IMR-90 (cell line): ENCODE measurements around the gene DUS1L. TPM values are rescaled to one million over a fixed set of nuclear protein-coding genes. Genes with fewer than 3 reads are reported as not detected.

Experiments
- ATAC-seq: fragments of 200-7000 bp; cut with Tn5 transposase; 2 replicates; pipeline ENCODE4 v1.9.1; 2020; ENCODE audit warnings: low read depth, mild to moderate bottlenecking, moderate library complexity
- BruUV-seq: library from RNA; stranded (reverse); fragments of 400-500 nt; replicated peaks from 2 replicates; lab custom pipeline; 2021; lab: Mats Ljungman, UMichigan
- CTCF ChIA-PET: fragments of 300-600 bp; formaldehyde crosslinking; extraction: SDS; loops from one replicate; lab custom pipeline; 2021; ENCODE audit warnings: antibody characterized with exemption; lab: Yijun Ruan, JAX
- POLR2A ChIA-PET: fragments of 300-600 bp; sonication (Branson Sonifier 250); formaldehyde crosslinking; loops from one replicate; lab custom pipeline; 2022; ENCODE audit warnings: antibody characterized with exemption; ENCODE audit not compliant: unreplicated experiment; lab: Charles Lee
- DNase-seq: peaks from one replicate; pipeline ENCODE4 v3.0.0; 2013
- H2AFZ ChIP-seq: replicated peaks from 2 replicates; pipeline ENCODE3; 2013; ENCODE audit warnings: low read length, mild to moderate bottlenecking; ENCODE audit not compliant: poor library complexity
- H2AK5ac ChIP-seq: 2 replicates; pipeline ENCODE4 v1.6.1; 2013; ENCODE audit warnings: low read depth, low read length, inconsistent platforms
- H2AK9ac ChIP-seq: replicated peaks from 2 replicates; pipeline ENCODE3; 2013; ENCODE audit warnings: mild to moderate bottlenecking, low read depth, low read length, moderate library complexity; ENCODE audit not compliant: poor library complexity
- H2BK120ac ChIP-seq: 2 replicates; pipeline ENCODE4 v1.6.1; 2013; ENCODE audit warnings: low read depth, low read length, inconsistent platforms
- H2BK15ac ChIP-seq: 3 replicates; pipeline ENCODE4 v1.6.1; 2013; ENCODE audit warnings: low read depth, low read length, inconsistent platforms
- H2BK20ac ChIP-seq: 2 replicates; pipeline ENCODE4 v1.6.1; 2013; ENCODE audit warnings: low read depth, mild to moderate bottlenecking, inconsistent platforms, low read length, moderate library complexity
- H2BK5ac ChIP-seq: 2 replicates; pipeline ENCODE4 v1.6.1; 2013; ENCODE audit warnings: mild to moderate bottlenecking, low read depth, low read length, inconsistent platforms; ENCODE audit not compliant: poor library complexity, severe bottlenecking
- H3K14ac ChIP-seq: replicated peaks from 2 replicates; pipeline ENCODE4 v1.6.1; 2013; ENCODE audit warnings: low read depth, low read length, inconsistent platforms
- H3K18ac ChIP-seq: 2 replicates; pipeline ENCODE4 v1.6.1; 2013; ENCODE audit warnings: low read depth, low read length, control low read depth
- H3K23ac ChIP-seq: 2 replicates; pipeline ENCODE4 v1.6.1; 2013; ENCODE audit warnings: low read depth, low read length, inconsistent platforms
- H3K27ac ChIP-seq: 2 replicates; pipeline ENCODE4 v1.5.1; 2013; ENCODE audit warnings: mild to moderate bottlenecking, control low read depth, low read length; ENCODE audit not compliant: insufficient read depth
- H3K27me3 ChIP-seq: 2 replicates; pipeline ENCODE4 v1.6.1; 2013; ENCODE audit warnings: low read length; ENCODE audit not compliant: control insufficient read depth, insufficient read depth
- H3K36me3 ChIP-seq: 2 replicates; pipeline ENCODE4 v1.6.1; 2013; ENCODE audit warnings: low read length, mixed read lengths; ENCODE audit not compliant: control insufficient read depth, insufficient read depth
- H3K4ac ChIP-seq: 2 replicates; pipeline ENCODE4 v1.6.1; 2013; ENCODE audit warnings: low read depth, low read length, inconsistent platforms
- H3K4me1 ChIP-seq: 2 replicates; pipeline ENCODE4 v1.6.1; 2013; ENCODE audit warnings: low read length, mixed read lengths; ENCODE audit not compliant: control insufficient read depth, insufficient read depth
- H3K4me2 ChIP-seq: 2 replicates; pipeline ENCODE4 v1.6.1; 2013; ENCODE audit warnings: low read depth, mild to moderate bottlenecking, control low read depth, low read length, moderate library complexity
- H3K4me3 ChIP-seq: 2 replicates; pipeline ENCODE4 v1.5.1; 2013; ENCODE audit warnings: low read depth, mild to moderate bottlenecking, control low read depth, low read length, moderate library complexity; ENCODE audit not compliant: insufficient read depth
- H3K56ac ChIP-seq: 2 replicates; pipeline ENCODE4 v1.6.1; 2013; ENCODE audit warnings: low read length, inconsistent platforms; ENCODE audit not compliant: insufficient read depth; ENCODE audit errors: extremely low read depth
- H3K79me1 ChIP-seq, 2 experiments: 2 replicates each; pipeline ENCODE4 v1.6.1; 2013; ENCODE audit warnings: low read length in 2 of 2, inconsistent platforms in 1 of 2, low read depth in 1 of 2
- H3K9ac ChIP-seq: 2 replicates; pipeline ENCODE4 v1.6.1; 2013; ENCODE audit warnings: low read depth, low read length, control low read depth
- H3K9me1 ChIP-seq: 2 replicates; pipeline ENCODE4 v1.6.1; 2013; ENCODE audit warnings: low read length, inconsistent platforms; ENCODE audit not compliant: insufficient read depth
- H3K9me3 ChIP-seq: 2 replicates; pipeline ENCODE4 v1.6.1; 2013; ENCODE audit warnings: low read length; ENCODE audit not compliant: control insufficient read depth, insufficient read depth
- H4K20me1 ChIP-seq: 2 replicates; pipeline ENCODE4 v1.6.1; 2013; ENCODE audit warnings: low read length, inconsistent platforms; ENCODE audit not compliant: insufficient read depth
- H4K5ac ChIP-seq: 2 replicates; pipeline ENCODE4 v1.6.1; 2013; ENCODE audit warnings: mild to moderate bottlenecking, low read depth, low read length, control low read depth
- H4K8ac ChIP-seq, 2 experiments: 2 replicates each; pipeline ENCODE4 v1.6.1; 2013; ENCODE audit warnings: low read depth in 2 of 2, low read length in 2 of 2, control low read depth in 1 of 2, inconsistent platforms in 1 of 2
- H4K91ac ChIP-seq: 2 replicates; pipeline ENCODE4 v1.6.1; 2013; ENCODE audit warnings: low read depth, low read length, inconsistent platforms; ENCODE audit not compliant: insufficient read depth
- BHLHE40 ChIP-seq: fragments of 150-350 bp; IDR thresholded peaks from 2 replicates; pipeline ENCODE4 v1.6.1; 2016; ENCODE audit warnings: mild to moderate bottlenecking, low read depth, low read length
- CHD1 ChIP-seq: IDR thresholded peaks from 2 replicates; pipeline ENCODE4 v1.6.1; 2012; ENCODE audit warnings: low read depth, low read length, improper control_type of control experiment
- FOS ChIP-seq: fragments of 150-350 bp; IDR thresholded peaks from 2 replicates; pipeline ENCODE4 v1.6.1; 2016; ENCODE audit warnings: low read depth, low read length
- MAFK ChIP-seq: IDR thresholded peaks from 2 replicates; pipeline ENCODE4 v1.6.1; 2012; ENCODE audit warnings: low read depth, low read length, improper control_type of control experiment
- MAZ ChIP-seq: IDR thresholded peaks from 2 replicates; pipeline ENCODE4 v1.6.1; 2012; ENCODE audit warnings: low read depth, mild to moderate bottlenecking, low read length, improper control_type of control experiment, moderate library complexity, borderline replicate concordance
- MXI1 ChIP-seq: IDR thresholded peaks from 2 replicates; pipeline ENCODE4 v1.6.1; 2012; ENCODE audit warnings: low read depth, mild to moderate bottlenecking, low read length, moderate library complexity, borderline replicate concordance
- NFE2L2 ChIP-seq: fragments of 150-350 bp; IDR thresholded peaks from 2 replicates; pipeline ENCODE4 v1.6.1; 2016; ENCODE audit warnings: low read depth, mild to moderate bottlenecking, low read length
- POLR2A ChIP-seq: IDR thresholded peaks from 2 replicates; pipeline ENCODE4 v1.6.1; 2012; ENCODE audit warnings: mild to moderate bottlenecking, low read depth, low read length
- RAD21 ChIP-seq: IDR thresholded peaks from 2 replicates; pipeline ENCODE4 v1.6.1; 2012; ENCODE audit warnings: low read length, improper control_type of control experiment
- RCOR1 ChIP-seq: IDR thresholded peaks from 2 replicates; pipeline ENCODE4 v1.6.1; 2012; ENCODE audit warnings: mild to moderate bottlenecking, low read length, improper control_type of control experiment; ENCODE audit not compliant: insufficient replicate concordance
- RFX5 ChIP-seq: IDR thresholded peaks from 2 replicates; pipeline ENCODE4 v1.8.0; 2012; ENCODE audit warnings: low read depth, mild to moderate bottlenecking, low read length, moderate library complexity
- SMC3 ChIP-seq: fragments of 150-350 bp; IDR thresholded peaks from 2 replicates; pipeline ENCODE4 v1.6.1; 2016; ENCODE audit warnings: low read depth, mild to moderate bottlenecking, antibody characterized with exemption, low read length, moderate library complexity
- WGBS, 2 experiments: methylation state at CpG; one replicate each; pipeline versions ENCODE4 v1.1.5 to v1.1.7; 2013; ENCODE audit warnings: missing lambda C conversion rate in 2 of 2; ENCODE audit not compliant: insufficient read length in 1 of 2; ENCODE audit errors: extremely low coverage in 2 of 2; 5-methylcytosine and 5-hydroxymethylcytosine counted together
- dilution Hi-C: fragments of 300-500 bp; cut with HindIII; formaldehyde crosslinking; loops from one replicate; pipeline ENCODE4 v1.14.3; 2018; ENCODE audit warnings: low sequenced_read_pairs; ENCODE audit not compliant: unreplicated experiment
- in situ Hi-C: fragments of 300-500 bp; cut with MboI; formaldehyde crosslinking; loops from 3 replicates; pipeline ENCODE4 v1.14.3; 2019; ENCODE audit warnings: low sequenced_read_pairs, inconsistent platforms, mixed read lengths
- intact Hi-C: fragments of 100-400 bp; cut with micrococcal nuclease; formaldehyde crosslinking; loops from 2 replicates; pipeline ENCODE4 v1.10.0; 2022
- polyA plus RNA-seq, 3 experiments: library from polyadenylated mRNA; depleted of rRNA; stranded (reverse); fragments of >200 nt; gene quantifications; 2 replicates each; pipeline ENCODE4 v1.2.3, GENCODE V29; 2012; ENCODE audit warnings: low replicate concordance in 1 of 3
- total RNA-seq: library from RNA; depleted of rRNA; stranded (reverse); fragments of >200 nt; gene quantifications from 2 replicates; pipeline ENCODE4 v1.2.3, GENCODE V29; 2012
- TF ChIP-seq, protein P1 (sequence below): fragments of 150-350 bp; IDR thresholded peaks from 2 replicates; pipeline ENCODE4 v1.6.1; 2016; ENCODE audit warnings: low read depth, mild to moderate bottlenecking, low read length, moderate library complexity, borderline replicate concordance
- TF ChIP-seq, protein P2 (sequence below): conservative IDR thresholded peaks from 2 replicates; pipeline ENCODE4 v1.5.1; 2012; ENCODE audit warnings: mild to moderate bottlenecking, low read depth, low read length, improper control_type of control experiment
- TF ChIP-seq, protein P3 (sequence below): fragments of 150-350 bp; IDR thresholded peaks from 2 replicates; pipeline ENCODE4 v1.6.1; 2017; ENCODE audit warnings: mild to moderate bottlenecking, antibody characterized with exemption, low read length, low read depth

DUS1L gene
- total and polyA plus RNA-seq, 2 of the 4 experiments (the other 2 are of a cell fraction), result 29.0 to 76.9 TPM

DNA sequence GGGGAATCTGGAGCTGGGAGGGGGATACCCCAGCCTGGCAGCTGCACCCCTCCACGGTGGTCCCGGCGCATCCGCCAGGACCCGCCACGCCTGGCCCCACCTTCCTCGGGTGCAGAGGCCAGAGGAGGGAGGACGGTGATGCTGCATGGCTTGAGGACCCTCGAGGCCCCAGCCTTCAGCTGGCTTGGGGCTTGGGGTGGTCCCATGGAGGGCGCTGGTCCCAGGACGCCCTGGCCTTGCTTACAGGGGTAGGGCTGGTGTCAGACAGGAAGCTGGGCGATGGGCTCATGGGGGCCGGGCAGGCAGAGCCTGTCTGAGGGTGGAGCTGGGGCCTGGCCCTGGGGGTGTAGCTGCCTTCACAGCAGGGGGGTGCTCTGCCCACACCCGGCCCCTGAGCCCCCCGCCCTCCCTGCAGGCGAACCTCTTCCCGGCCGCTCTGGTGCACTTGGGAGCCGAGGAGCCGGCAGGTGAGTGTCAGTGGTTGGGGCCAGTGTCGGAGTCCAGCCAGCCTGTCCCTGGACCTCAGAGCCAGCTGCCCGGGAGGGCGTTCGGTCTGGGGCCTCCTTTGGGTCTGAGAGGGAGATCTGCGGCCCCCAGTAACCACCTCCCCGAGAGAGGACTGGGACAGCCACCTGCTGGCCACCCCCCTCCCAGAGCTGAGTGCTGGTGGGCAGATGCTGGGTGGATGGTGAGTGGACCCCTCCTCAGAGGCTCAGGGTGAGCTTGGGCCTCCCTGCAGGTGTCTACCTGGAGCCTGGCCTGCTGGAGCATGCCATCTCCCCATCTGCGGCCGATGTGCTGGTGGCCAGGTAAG is 49.3 kb downstream of the DUS1L start:
- H4K20me1 ChIP-seq, result peaks cover 14% of the 10 kb centered on the region
- no peak for DNase-seq
- TF ChIP-seq, protein P1, sequence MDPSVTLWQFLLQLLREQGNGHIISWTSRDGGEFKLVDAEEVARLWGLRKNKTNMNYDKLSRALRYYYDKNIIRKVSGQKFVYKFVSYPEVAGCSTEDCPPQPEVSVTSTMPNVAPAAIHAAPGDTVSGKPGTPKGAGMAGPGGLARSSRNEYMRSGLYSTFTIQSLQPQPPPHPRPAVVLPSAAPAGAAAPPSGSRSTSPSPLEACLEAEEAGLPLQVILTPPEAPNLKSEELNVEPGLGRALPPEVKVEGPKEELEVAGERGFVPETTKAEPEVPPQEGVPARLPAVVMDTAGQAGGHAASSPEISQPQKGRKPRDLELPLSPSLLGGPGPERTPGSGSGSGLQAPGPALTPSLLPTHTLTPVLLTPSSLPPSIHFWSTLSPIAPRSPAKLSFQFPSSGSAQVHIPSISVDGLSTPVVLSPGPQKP, result no peak
- TF ChIP-seq MXI1, result no peak
- no peak for TF ChIP-seq RCOR1
- no peak for TF ChIP-seq FOS
- TF ChIP-seq POLR2A, result no peak
- no peak for TF ChIP-seq BHLHE40
- TF ChIP-seq RFX5, result no peak
- TF ChIP-seq, protein P2, sequence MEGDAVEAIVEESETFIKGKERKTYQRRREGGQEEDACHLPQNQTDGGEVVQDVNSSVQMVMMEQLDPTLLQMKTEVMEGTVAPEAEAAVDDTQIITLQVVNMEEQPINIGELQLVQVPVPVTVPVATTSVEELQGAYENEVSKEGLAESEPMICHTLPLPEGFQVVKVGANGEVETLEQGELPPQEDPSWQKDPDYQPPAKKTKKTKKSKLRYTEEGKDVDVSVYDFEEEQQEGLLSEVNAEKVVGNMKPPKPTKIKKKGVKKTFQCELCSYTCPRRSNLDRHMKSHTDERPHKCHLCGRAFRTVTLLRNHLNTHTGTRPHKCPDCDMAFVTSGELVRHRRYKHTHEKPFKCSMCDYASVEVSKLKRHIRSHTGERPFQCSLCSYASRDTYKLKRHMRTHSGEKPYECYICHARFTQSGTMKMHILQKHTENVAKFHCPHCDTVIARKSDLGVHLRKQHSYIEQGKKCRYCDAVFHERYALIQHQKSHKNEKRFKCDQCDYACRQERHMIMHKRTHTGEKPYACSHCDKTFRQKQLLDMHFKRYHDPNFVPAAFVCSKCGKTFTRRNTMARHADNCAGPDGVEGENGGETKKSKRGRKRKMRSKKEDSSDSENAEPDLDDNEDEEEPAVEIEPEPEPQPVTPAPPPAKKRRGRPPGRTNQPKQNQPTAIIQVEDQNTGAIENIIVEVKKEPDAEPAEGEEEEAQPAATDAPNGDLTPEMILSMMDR, result no peak
- TF ChIP-seq RAD21, result no peak
- no peak for TF ChIP-seq NFE2L2
- TF ChIP-seq SMC3, result no peak
- TF ChIP-seq MAFK, result no peak
- TF ChIP-seq CHD1, result no peak
- TF ChIP-seq, protein P3, sequence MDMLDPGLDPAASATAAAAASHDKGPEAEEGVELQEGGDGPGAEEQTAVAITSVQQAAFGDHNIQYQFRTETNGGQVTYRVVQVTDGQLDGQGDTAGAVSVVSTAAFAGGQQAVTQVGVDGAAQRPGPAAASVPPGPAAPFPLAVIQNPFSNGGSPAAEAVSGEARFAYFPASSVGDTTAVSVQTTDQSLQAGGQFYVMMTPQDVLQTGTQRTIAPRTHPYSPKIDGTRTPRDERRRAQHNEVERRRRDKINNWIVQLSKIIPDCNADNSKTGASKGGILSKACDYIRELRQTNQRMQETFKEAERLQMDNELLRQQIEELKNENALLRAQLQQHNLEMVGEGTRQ, result no peak
- no peak for TF ChIP-seq MAZ

More for the DNA sequence above, 49.3 kb downstream of the DUS1L start:
- Histone ChIP-seq H3K9me1 (no peaks in the 10 kb centered on the region), H3K27me3 (no peaks in the 10 kb centered on the region), H2BK5ac (no peak overlapping the region), H2BK15ac (no peak overlapping the region), H2AK5ac (no peak overlapping the region), H3K27ac (no peak overlapping the region), H3K9ac (no peak overlapping the region), H3K56ac (no peak overlapping the region), H4K8ac (no peak overlapping the region), H4K5ac (no peak overlapping the region), H3K23ac (no peak overlapping the region), H3K36me3 (peaks cover 10% of the 10 kb centered on the region; the same call in 1 of the 2 replicates), H3K18ac (no peak overlapping the region), H3K4ac (no peak overlapping the region), H3K79me1 (peaks cover 0 to 21% of the 10 kb centered on the region in 2 experiments; a peak in 2 of 4 replicates), H3K4me1 (0 out of 2 replicates have a peak, but pooled peaks cover under 1% of the 10 kb centered on the region), H2AK9ac (no peak overlapping the region), H3K9me3 (no peaks in the 10 kb centered on the region), H2BK120ac (no peak overlapping the region), H3K14ac (no peak overlapping the region), H2BK20ac (no peak overlapping the region), H4K91ac (no peak overlapping the region), H2AFZ (no peak overlapping the region), H3K4me3 (no peak overlapping the region), H3K4me2 (no peak overlapping the region)
- intact Hi-C loops, result no loop called here
- no TSS peak for BruUV-seq
- 81% methylated on average over 11 of the region's 28 CpGs; no CpG with 5 or more reads in 1 of the 2 experiments for WGBS, 2 experiments
- dilution Hi-C loops, result no loop called here
- ChIA-PET POLR2A (no interaction called here), CTCF (no interaction called here)
- in situ Hi-C loops, result loop anchor here (5.0 kb wide), 1 partner anchor 49 kb away; no protein-coding TSS in a partner anchor
- no peak for ATAC-seq
